Ovary (tissue), 9 donors: Measurements from ENCODE around the gene VPS16. TPM values are rescaled to one million over a fixed set of nuclear protein-coding genes. Genes with fewer than 3 reads are reported as not detected.

Source experiments
- DNase-seq, 5 donors: peaks; one replicate each; pipeline ENCODE4 v3.0.0-alpha.2; 2019 to 2020
- H3K27ac ChIP-seq, 2 donors: fragments of 200-600 bp; one replicate each; pipeline versions ENCODE4 v1.5.1 to v1.8.0; 2019 to 2022
- H3K27me3 ChIP-seq: fragments of 200-600 bp; one replicate; pipeline ENCODE4 v1.8.0; 2022
- H3K36me3 ChIP-seq: fragments of 200-600 bp; sonication (generic); one replicate; pipeline ENCODE4 v1.5.1; 2019
- H3K4me1 ChIP-seq: one replicate; pipeline ENCODE4 v1.8.1; 2013; ENCODE audit warnings: mild to moderate bottlenecking, moderate library complexity; ENCODE audit not compliant: insufficient read depth
- H3K4me3 ChIP-seq: fragments of 200-600 bp; sonication (generic); one replicate; pipeline ENCODE4 v1.5.1; 2017
- H3K9me3 ChIP-seq, 2 donors: fragments of 200-600 bp in 1 of 2; sonication (generic) in 1 of 2; one replicate each; pipeline versions ENCODE4 v1.5.1 to v1.8.1; 2013 to 2019; ENCODE audit warnings: mild to moderate bottlenecking in 1 of 2, moderate library complexity in 1 of 2
- EP300 ChIP-seq: sonication (generic); formaldehyde crosslinking; IDR thresholded peaks from one replicate; pipeline ENCODE4 v1.6.1; 2017; ENCODE audit warnings: antibody characterized with exemption
- POLR2A ChIP-seq: fragments of 450-650 bp; IDR thresholded peaks from one replicate; pipeline ENCODE4 v1.6.1; 2017; ENCODE audit warnings: antibody characterized with exemption, mild to moderate bottlenecking, moderate library complexity
- WGBS, 3 donors: extraction: QIAGEN DNeasy Blood & Tissue Kit in 1 of 3; methylation state at CpG; one replicate each; pipeline versions ENCODE4 v1.1.5 to v1.1.7; 2013 to 2017; 5-methylcytosine and 5-hydroxymethylcytosine counted together
- intact Hi-C, 4 donors: fragments of 100-400 bp; cut with DNase I; formaldehyde crosslinking; loops; one replicate each; pipeline versions ENCODE4 v1.11.0 to v1.15.1; 2022 to 2023
- polyA plus RNA-seq, 2 donors: library from polyadenylated mRNA; stranded (reverse); fragments of 200-250 nt in 1 of 2; fragments of 350-450 nt in 1 of 2; fragmentation: Illumina TruSeq in 1 of 2; extraction: RNeasy Lipid Tissue Mini Kit (QIAGEN cat#74804) in 1 of 2; gene quantifications; one replicate each; pipeline ENCODE4 v1.2.3, GENCODE V29; 2013 to 2014
- total RNA-seq, 7 donors: library from RNA; depleted of rRNA in 2 of 7; stranded (reverse); fragments of >200 nt in 2 of 7; fragmentation: NEBNext Ultra II Directional in 3 of 7; extraction: Animal tissue kit (Norgen Biotek cat#: 25700) in 3 of 7; gene quantifications; one replicate each; pipeline versions ENCODE4 v1.1.0 to v1.2.4, GENCODE V29; 2016 to 2023
- TF ChIP-seq, protein P1 (sequence below), 3 donors: fragments of 450-650 bp in 2 of 3; fragments of 200-600 bp in 1 of 3; IDR thresholded peaks; one replicate each; pipeline versions ENCODE4 v1.5.1 to v1.8.0; 2016 to 2022; ENCODE audit warnings: antibody characterized with exemption in 3 of 3, mild to moderate bottlenecking in 1 of 3
- donor health status: DM: no; HTN: no; CAD: no; lungs with moderate emphysema.
- donor health status: DM: no; HTN: no; CAD: no.
- donor health status: Bipolar disorder and iron deficiency.
- donor health status: DM: yes; HTN: yes; CAD: no.
- donor health status: DM: no; HTN: no; CAD: no.
- donor health status: DM: yes; HTN: yes; CAD: no.

The VPS16 gene
- total and polyA plus RNA-seq, 9 donors: 15.6 to 44.1 (median 31.0) TPM

- no peaks in the 10 kb centered on the region for H3K27me3 ChIP-seq
- 75 to 82% (median 79%) methylated on average over 6 of the region's 6 CpGs for whole genome bisulfite sequencing, 3 donors
- H3K36me3 ChIP-seq: no peaks in the 10 kb centered on the region
- peaks cover 7% of the 10 kb centered on the region for H3K4me1 ChIP-seq
- H3K4me3 ChIP-seq: no peak overlapping the region
- intact Hi-C loops: no loop called here
- H3K27ac ChIP-seq: no peak overlapping the region
- TF ChIP-seq EP300 (no peak), POLR2A (no peak)
- TF ChIP-seq, protein P1, sequence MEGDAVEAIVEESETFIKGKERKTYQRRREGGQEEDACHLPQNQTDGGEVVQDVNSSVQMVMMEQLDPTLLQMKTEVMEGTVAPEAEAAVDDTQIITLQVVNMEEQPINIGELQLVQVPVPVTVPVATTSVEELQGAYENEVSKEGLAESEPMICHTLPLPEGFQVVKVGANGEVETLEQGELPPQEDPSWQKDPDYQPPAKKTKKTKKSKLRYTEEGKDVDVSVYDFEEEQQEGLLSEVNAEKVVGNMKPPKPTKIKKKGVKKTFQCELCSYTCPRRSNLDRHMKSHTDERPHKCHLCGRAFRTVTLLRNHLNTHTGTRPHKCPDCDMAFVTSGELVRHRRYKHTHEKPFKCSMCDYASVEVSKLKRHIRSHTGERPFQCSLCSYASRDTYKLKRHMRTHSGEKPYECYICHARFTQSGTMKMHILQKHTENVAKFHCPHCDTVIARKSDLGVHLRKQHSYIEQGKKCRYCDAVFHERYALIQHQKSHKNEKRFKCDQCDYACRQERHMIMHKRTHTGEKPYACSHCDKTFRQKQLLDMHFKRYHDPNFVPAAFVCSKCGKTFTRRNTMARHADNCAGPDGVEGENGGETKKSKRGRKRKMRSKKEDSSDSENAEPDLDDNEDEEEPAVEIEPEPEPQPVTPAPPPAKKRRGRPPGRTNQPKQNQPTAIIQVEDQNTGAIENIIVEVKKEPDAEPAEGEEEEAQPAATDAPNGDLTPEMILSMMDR (IDR thresholded peaks at IDR 0.05): no peak
- no peak for DNase-seq
- no peaks in the 10 kb centered on the region for H3K9me3 ChIP-seq
Observed at GRCh38 chr20:2798814-2799213, 41.7 kb upstream of the VPS16 start.

GRCh38 chr20:2799271-2799670, 41.3 kb upstream of the VPS16 start:
- peaks cover 7% of the 10 kb centered on the region for H3K4me1 ChIP-seq
- H3K36me3 ChIP-seq: no peaks in the 10 kb centered on the region
- no peaks in the 10 kb centered on the region for H3K9me3 ChIP-seq
- no peaks in the 10 kb centered on the region for H3K27me3 ChIP-seq
- intact Hi-C loops: no loop called here
- 28 to 36% (median 32%) methylated on average over 9 of the region's 9 CpGs for WGBS, 3 donors
- DNase-seq: no peak
- no peak overlapping the region for H3K27ac ChIP-seq
- TF ChIP-seq, protein P1 (IDR thresholded peaks at IDR 0.05): no peak
- TF ChIP-seq POLR2A: no peak
- TF ChIP-seq EP300: no peak
- peak overlapping the region; percentile 29 for H3K4me3 ChIP-seq

GRCh38 chr20:2799688-2800520, 40.6 kb upstream of the VPS16 start:
- intact Hi-C loops: no loop called here
- 1 to 2% (median 1%) methylated on average over 45 to 61 of the region's 61 CpGs for WGBS, 3 donors
- no peak for TF ChIP-seq EP300
- no peak for TF ChIP-seq POLR2A
- TF ChIP-seq, protein P1 (IDR thresholded peaks at IDR 0.05): no peak
- H3K9me3 ChIP-seq: no peaks in the 10 kb centered on the region
- peaks cover 7% of the 10 kb centered on the region for H3K4me1 ChIP-seq
- no peaks in the 10 kb centered on the region for H3K36me3 ChIP-seq
- H3K27me3 ChIP-seq: no peaks in the 10 kb centered on the region
- H3K27ac ChIP-seq: no peak overlapping the region
- DNase-seq: peak in 2 of 5 donors; percentile 54 to 61
- peak overlapping the region; percentile 29 for H3K4me3 ChIP-seq

DNA sequence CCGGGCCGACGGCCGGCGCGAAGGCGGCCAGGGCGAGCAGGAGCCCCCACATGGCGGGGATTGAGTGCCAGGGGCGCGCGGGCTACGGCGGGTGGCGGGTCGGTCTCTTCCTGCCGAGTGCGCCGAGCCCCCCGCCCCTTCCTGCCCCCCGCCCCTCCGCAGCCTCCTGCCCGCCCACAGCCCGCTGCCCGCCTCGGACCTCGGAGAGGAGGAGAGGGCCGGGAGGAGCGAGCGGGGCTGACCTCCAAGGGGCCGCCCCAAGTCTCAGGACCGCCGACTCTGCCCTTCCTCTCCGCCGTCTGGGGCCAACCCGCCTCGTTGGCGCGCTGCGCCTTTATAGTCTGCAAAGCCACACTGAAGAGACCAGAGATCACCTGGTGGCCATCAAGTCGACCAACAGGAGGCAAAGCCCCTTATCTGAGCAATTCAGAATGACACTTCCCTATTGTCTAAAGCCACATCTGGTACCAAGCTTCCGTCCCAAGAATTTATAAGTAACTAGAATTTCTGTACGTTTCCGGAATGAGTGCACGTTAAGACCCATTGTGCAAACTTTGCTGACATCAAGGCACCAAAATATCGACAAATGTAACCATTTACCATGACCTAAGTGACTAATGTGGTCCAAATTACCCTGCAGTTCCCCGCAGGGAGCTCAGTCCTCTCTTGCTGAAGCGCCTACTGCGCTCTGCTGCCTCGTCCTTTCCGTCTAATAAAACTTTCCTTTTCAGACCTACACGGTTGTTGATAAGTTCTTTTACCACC, 39.8 kb upstream of the VPS16 start, which contains the start of gene CPXM1:
Gene CPXM1 (minus strand): TSS at position 107 of the 765 bp plus-strand sequence. CDS start 55 bp downstream, at position 52.
- no peaks in the 10 kb centered on the region for H3K36me3 ChIP-seq
- intact Hi-C loops: no loop called here
- H3K4me3 ChIP-seq: peak within 1 kb of the TSS; percentile 29
- TF ChIP-seq POLR2A (no peak), EP300 (no peak)
- TF ChIP-seq, protein P1 (IDR thresholded peaks at IDR 0.05): no peak
- DNase-seq: no peak
- H3K4me1 ChIP-seq: peaks cover 7% of the 10 kb centered on the region
- 6 to 22% (median 7%) methylated on average over 18 to 52 of the region's 52 CpGs for WGBS, 3 donors
- no peak within 1 kb of the TSS for H3K27ac ChIP-seq
- no peaks in the 10 kb centered on the region for H3K9me3 ChIP-seq
- H3K27me3 ChIP-seq: no peaks in the 10 kb centered on the region
